ENCODE data around the gene C19orf38. TPM values are rescaled to one million over a fixed set of nuclear protein-coding genes. Genes with fewer than 3 reads are reported as not detected.

C19orf38 gene
- total and polyA plus RNA-seq, 3 donors from 2014 or later = 17.4 to 21.0 (median 19.3) TPM

- no peak for TF ChIP-seq POLR2A (IDR thresholded peaks at IDR 0.05)
- peak in 1 of 3 experiments; percentile 41 for TF ChIP-seq CTCF (IDR thresholded peaks at IDR 0.05)
- H3K9me3 ChIP-seq = no peaks in the 10 kb centered on the region
- intact Hi-C loops (cut with DNase I; ENCODE audit: low total_unique reads) = loop anchor here (5.0 kb wide), 1 partner anchor 144 kb away; the partner anchor contains the start of gene DNM2
- H3K4me3 ChIP-seq = no peak overlapping the region
- H3K27me3 ChIP-seq = no peaks in the 10 kb centered on the region
- DNase-seq = peak; percentile 48
- 76 to 82% methylated on average over 7 of the region's 7 CpGs for WGBS, 2 donors
- no peaks in the 10 kb centered on the region for H3K4me1 ChIP-seq
- no peaks in the 10 kb centered on the region for H3K36me3 ChIP-seq (ENCODE audit: low read depth, missing control alignments)
- H3K27ac ChIP-seq = no peak overlapping the region
Measured at GRCh38 chr19:10861103-10861651, 13.0 kb downstream of the C19orf38 start.

DNA sequence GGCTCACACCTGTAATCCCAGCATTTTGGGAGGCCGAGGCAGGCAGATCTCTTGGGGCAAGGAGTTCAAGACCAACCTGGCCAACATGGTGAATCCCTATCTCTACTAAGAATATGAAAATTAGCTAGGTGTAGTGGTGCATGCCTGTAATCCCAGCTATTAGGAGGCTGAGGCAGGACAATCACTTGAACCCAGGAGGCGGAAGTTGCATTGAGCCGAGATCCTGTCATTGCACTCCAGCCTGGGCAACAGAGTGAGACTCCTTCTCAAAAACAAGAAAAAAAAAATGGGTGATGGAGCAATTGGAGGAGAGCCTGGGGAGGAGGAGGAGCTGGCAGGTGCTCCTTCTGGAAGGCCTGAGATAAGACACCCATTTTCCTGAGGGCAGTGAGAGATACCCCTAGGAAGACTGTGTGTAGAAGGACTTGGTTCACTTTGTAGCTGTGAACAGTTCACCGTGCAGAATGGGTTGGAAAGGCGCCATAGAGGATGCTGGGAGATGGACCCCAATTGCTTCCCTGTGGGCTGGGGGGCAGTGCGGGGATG lies 14.4 kb downstream of the C19orf38 start:
- intact Hi-C loops (cut with DNase I; ENCODE audit: low total_unique reads) = loop anchor here (5.0 kb wide), 1 partner anchor 145 kb away; the partner anchor contains the start of gene DNM2
- WGBS, 2 donors = 81 to 88% methylated on average over 6 of the region's 6 CpGs
- no peaks in the 10 kb centered on the region for H3K27me3 ChIP-seq
- no peaks in the 10 kb centered on the region for H3K4me1 ChIP-seq
- no peaks in the 10 kb centered on the region for H3K36me3 ChIP-seq (ENCODE audit: low read depth, missing control alignments)
- DNase-seq = no peak
- TF ChIP-seq CTCF (IDR thresholded peaks at IDR 0.05) = no peak
- TF ChIP-seq POLR2A (IDR thresholded peaks at IDR 0.05) = no peak
- H3K27ac ChIP-seq = no peak overlapping the region
- no peak overlapping the region for H3K4me3 ChIP-seq
- no peaks in the 10 kb centered on the region for H3K9me3 ChIP-seq

DNA sequence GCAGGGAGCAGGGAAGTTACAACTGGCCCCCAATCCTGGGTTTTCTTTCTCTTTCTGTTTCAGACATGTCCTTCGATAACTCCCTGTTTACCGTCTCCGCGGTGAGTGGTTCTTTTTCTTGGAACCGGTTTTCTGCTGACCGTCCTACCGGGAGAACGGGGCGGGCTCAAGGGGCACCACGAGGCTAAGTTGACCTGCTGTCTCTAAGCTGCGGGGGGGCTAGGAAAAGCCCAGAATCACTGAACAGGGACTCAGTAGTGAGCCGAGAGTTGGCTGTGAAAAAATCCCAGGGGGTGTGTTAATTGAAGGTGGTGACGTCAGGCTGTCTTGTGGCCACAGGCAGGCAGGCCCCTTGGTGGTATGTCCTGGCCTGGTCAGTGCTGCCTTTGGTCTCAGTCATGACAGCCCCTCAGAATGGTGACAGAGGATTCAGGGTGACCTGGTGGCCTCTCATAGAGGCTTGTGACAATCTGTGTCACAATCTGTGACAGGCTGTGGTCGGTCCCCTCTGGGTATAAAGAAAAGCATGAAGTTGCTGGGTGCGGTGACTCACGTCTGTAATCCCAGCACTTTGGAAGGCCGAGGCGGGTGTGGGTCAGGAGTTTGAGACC lies 15.0 kb downstream of the C19orf38 start:
- 67 to 75% methylated on average over 15 to 18 of the region's 18 CpGs for WGBS, 2 donors
- TF ChIP-seq CTCF (IDR thresholded peaks at IDR 0.05) (no peak), POLR2A (IDR thresholded peaks at IDR 0.05) (no peak)
- no peaks in the 10 kb centered on the region for H3K36me3 ChIP-seq (ENCODE audit: low read depth, missing control alignments)
- DNase-seq = peak; percentile 56
- H3K27ac ChIP-seq = no peak overlapping the region
- intact Hi-C loops (cut with DNase I; ENCODE audit: low total_unique reads) = loop anchor here (5.0 kb wide), 1 partner anchor 146 kb away; the partner anchor contains the start of gene DNM2
- no peaks in the 10 kb centered on the region for H3K27me3 ChIP-seq
- H3K4me3 ChIP-seq = no peak overlapping the region
- no peaks in the 10 kb centered on the region for H3K4me1 ChIP-seq
- no peaks in the 10 kb centered on the region for H3K9me3 ChIP-seq

- intact Hi-C loops (cut with DNase I; ENCODE audit: low total_unique reads) = loop anchor here (5.0 kb wide), 1 partner anchor 147 kb away; the partner anchor contains the start of gene DNM2
- H3K36me3 ChIP-seq (ENCODE audit: low read depth, missing control alignments) = no peaks in the 10 kb centered on the region
- H3K4me3 ChIP-seq = no peak overlapping the region
- H3K27me3 ChIP-seq = no peaks in the 10 kb centered on the region
- WGBS, 2 donors = 26 to 29% methylated on average over 6 of the region's 6 CpGs
- TF ChIP-seq CTCF (IDR thresholded peaks at IDR 0.05) (peak; percentile 60 to 91 (median 78)), POLR2A (IDR thresholded peaks at IDR 0.05) (no peak)
- peak overlapping the region in 1 of 2 donors; percentile 30 for H3K27ac ChIP-seq
- no peaks in the 10 kb centered on the region for H3K4me1 ChIP-seq
- H3K9me3 ChIP-seq = no peaks in the 10 kb centered on the region
- peak; percentile 89 for DNase-seq
Measured at GRCh38 chr19:10864538-10864899, 16.3 kb downstream of the C19orf38 start.

Data from testis (tissue), 3 donors.